ENCODE results near the gene RTKN. TPM values are rescaled to one million over a fixed set of nuclear protein-coding genes. Genes with fewer than 3 reads are reported as not detected.

The RTKN gene
- total RNA-seq, 1 donor from 2014 or later: 72.1 TPM

DNA sequence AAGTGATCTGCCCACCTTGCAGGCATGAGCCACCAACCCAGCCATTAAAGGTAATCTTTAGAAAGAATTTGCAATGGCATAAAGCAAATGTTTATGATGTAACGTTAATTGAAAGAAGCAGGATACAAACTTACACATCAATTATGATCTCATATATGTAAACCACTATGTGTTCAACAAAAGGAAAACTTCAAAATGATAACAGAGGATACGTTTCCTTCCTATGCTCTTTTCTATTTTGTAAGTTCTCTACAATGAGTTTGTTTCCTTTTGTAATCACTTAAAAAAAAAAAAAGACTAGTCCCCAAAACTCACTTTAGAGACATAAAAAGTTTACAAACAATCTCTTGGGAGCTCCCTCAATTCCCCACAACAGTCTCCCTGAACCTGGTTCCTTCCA is 21.7 kb downstream of the RTKN start:
- H3K36me3 Mint-ChIP-seq: no peaks in the 10 kb centered on the region
- H3K4me1 Mint-ChIP-seq (ENCODE audit: unreplicated experiment): peaks cover 9% of the 10 kb centered on the region
- no peak overlapping the region for H3K27ac Mint-ChIP-seq
- DNase-seq (ENCODE audit: extremely low spot score, unreplicated experiment): no peak
- peak overlapping the region; percentile 51 for H3K4me3 Mint-ChIP-seq
- peaks cover 2% of the 10 kb centered on the region for H3K27me3 Mint-ChIP-seq
- H3K9me3 Mint-ChIP-seq: no peaks in the 10 kb centered on the region
- no peak for TF ChIP-seq CTCF (conservative IDR thresholded peaks at IDR 0.05)

- Mint-ChIP-seq H3K4me1 (ENCODE audit: unreplicated experiment) (peaks cover 9% of the 10 kb centered on the region), H3K4me3 (no peak overlapping the region), H3K27ac (no peak overlapping the region), H3K9me3 (no peaks in the 10 kb centered on the region), H3K27me3 (peaks cover 2% of the 10 kb centered on the region), H3K36me3 (no peaks in the 10 kb centered on the region)
- no peak for DNase-seq (ENCODE audit: extremely low spot score, unreplicated experiment)
- TF ChIP-seq CTCF (conservative IDR thresholded peaks at IDR 0.05): no peak
These were observed 22.4 kb downstream of the RTKN start for GRCh38 chr2:74419345-74419744.

DNA sequence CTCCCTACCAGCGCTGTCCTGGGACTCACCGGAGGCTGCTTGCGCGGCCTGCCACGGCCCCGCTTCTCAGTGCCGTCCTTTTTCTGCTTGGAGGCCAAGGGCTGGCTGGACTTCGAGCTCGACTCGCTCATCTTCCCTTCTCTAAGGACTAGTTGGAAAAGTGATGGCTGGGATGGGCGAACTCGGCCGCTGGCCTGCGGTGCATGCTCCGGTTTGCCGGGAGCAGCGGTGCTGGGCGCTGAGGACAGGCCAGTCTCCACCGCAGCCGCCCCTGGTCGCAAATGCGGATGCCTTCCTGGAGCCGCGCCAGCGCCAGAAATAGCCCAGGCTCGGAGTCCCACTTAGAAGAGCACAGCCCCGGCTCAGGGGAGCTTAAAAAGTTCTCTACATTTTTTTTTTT is 23.4 kb downstream of the RTKN start:
- Mint-ChIP-seq H3K9me3 (no peaks in the 10 kb centered on the region), H3K27ac (no peak overlapping the region), H3K36me3 (no peaks in the 10 kb centered on the region), H3K27me3 (peaks cover 2% of the 10 kb centered on the region), H3K4me1 (ENCODE audit: unreplicated experiment) (peaks cover 13% of the 10 kb centered on the region), H3K4me3 (no peak overlapping the region)
- DNase-seq (ENCODE audit: extremely low spot score, unreplicated experiment): no peak
- no peak for TF ChIP-seq CTCF (conservative IDR thresholded peaks at IDR 0.05)

GRCh38 chr2:74417763-74418162 is 24.0 kb downstream of the RTKN start:
- DNase-seq (ENCODE audit: extremely low spot score, unreplicated experiment): no peak
- no peak overlapping the region for H3K27ac Mint-ChIP-seq
- peaks cover 12% of the 10 kb centered on the region for H3K4me1 Mint-ChIP-seq (ENCODE audit: unreplicated experiment)
- no peaks in the 10 kb centered on the region for H3K9me3 Mint-ChIP-seq
- no peak overlapping the region for H3K4me3 Mint-ChIP-seq
- no peaks in the 10 kb centered on the region for H3K36me3 Mint-ChIP-seq
- H3K27me3 Mint-ChIP-seq: peaks cover 2% of the 10 kb centered on the region
- no peak for TF ChIP-seq CTCF (conservative IDR thresholded peaks at IDR 0.05)

- TF ChIP-seq CTCF (conservative IDR thresholded peaks at IDR 0.05): no peak
- Mint-ChIP-seq H3K4me1 (ENCODE audit: unreplicated experiment) (peaks cover 10% of the 10 kb centered on the region), H3K9me3 (no peaks in the 10 kb centered on the region), H3K4me3 (no peak overlapping the region), H3K27ac (no peak overlapping the region), H3K36me3 (no peaks in the 10 kb centered on the region), H3K27me3 (peaks cover 2% of the 10 kb centered on the region)
- DNase-seq (ENCODE audit: extremely low spot score, unreplicated experiment): no peak
These were observed 24.5 kb downstream of the RTKN start for GRCh38 chr2:74417197-74417596.

GRCh38 chr2:74416778-74417177 is 25.0 kb downstream of the RTKN start:
- H3K4me1 Mint-ChIP-seq (ENCODE audit: unreplicated experiment): peaks cover 10% of the 10 kb centered on the region
- no peaks in the 10 kb centered on the region for H3K36me3 Mint-ChIP-seq
- H3K27me3 Mint-ChIP-seq: peaks cover 2% of the 10 kb centered on the region
- no peak overlapping the region for H3K4me3 Mint-ChIP-seq
- H3K27ac Mint-ChIP-seq: no peak overlapping the region
- TF ChIP-seq CTCF (conservative IDR thresholded peaks at IDR 0.05): no peak
- no peak for DNase-seq (ENCODE audit: extremely low spot score, unreplicated experiment)
- no peaks in the 10 kb centered on the region for H3K9me3 Mint-ChIP-seq

Data from type B pancreatic cell (in vitro differentiated cells).